ENCODE measurements around the gene TPSD1.
"Not testable (repeated sequence)": the region's sequence is repeated elsewhere in the genome, so short reads cannot be mapped to it uniquely, and the experiment has no call there.

Gene TPSD1

DNA sequence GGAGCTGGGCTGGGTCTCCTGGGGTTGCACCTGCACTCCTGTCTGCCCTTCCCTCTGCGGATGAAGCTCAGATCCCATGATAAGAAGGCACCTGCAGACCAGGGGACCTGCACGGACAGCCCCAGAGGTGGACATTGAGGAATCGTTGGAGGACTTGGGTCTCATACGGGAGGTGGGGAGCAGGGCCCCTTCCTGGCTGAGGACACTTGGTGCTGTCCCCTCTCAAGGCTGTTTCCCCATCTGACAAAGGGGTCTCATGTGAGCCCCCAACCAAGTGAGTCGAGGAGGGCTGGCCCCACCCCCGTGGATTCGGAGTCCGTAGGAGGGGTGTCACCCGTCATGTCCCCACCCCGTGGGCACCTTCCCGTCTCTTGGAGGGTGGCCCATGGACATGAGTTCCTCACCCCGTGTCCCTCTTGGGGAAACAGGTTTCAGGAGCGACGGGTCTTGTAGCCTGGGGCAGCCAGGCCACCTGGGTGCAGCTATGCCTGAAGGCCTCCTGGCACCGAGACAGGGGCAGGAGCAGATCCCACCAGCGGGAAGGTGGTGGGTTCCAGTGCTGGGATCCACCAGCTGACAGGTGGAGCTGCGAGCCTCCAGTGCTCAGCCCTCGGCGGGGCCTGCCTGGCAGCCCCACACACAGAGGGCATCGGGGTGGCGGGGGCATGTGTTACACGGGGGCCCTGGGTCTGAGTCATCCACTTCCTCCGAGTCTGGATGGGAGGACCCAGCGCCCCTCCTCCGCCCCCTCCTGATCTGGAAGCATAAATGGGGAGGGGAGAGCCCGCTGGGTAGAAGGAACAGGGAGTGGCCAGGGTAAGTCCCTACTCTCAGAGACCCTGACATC lies at the start of gene TPSD1:
Gene TPSD1, plus strand, starts transcription at position 794 of the 847 bp plus-strand sequence. CDS start 212 bp downstream, outside the sequence.
- not testable (repeated sequence) for H3K9me3 Mint-ChIP-seq; H3K4me3 Mint-ChIP-seq; DNase-seq (ENCODE audit: low spot score in 2 of 2); H3K4me1 Mint-ChIP-seq; H3K36me3 Mint-ChIP-seq; H3K27ac Mint-ChIP-seq
- peak; percentile 6 for ATAC-seq

DNA sequence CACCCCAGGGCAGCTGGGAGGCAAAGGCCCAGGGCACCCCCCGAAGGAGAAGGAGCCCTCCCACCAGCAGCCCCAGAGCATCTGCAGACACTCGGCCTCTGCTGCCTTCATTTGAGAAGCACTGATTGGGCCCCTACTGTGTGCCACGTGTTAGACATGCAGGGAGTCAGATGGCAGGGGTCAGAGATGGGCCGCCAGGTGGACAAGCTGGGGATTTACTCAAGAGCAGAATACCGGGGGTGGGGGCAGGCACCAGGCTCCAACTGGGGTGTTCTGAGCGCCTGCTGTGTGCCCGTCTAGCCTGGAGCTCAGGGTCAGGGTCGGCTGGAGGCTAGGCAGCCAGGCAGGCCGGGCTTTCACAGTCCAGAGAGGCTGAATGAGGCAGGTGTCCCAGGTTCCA lies 49.5 kb upstream of the TPSD1 start:
- no peaks in the 10 kb centered on the region for H3K9me3 Mint-ChIP-seq
- ATAC-seq: no peak
- H3K4me3 Mint-ChIP-seq: no peak overlapping the region
- no peaks in the 10 kb centered on the region for H3K36me3 Mint-ChIP-seq
- H3K4me1 Mint-ChIP-seq: no peaks in the 10 kb centered on the region
- no peak for DNase-seq (ENCODE audit: low spot score in 2 of 2)
- H3K27ac Mint-ChIP-seq: no peak overlapping the region

DNA sequence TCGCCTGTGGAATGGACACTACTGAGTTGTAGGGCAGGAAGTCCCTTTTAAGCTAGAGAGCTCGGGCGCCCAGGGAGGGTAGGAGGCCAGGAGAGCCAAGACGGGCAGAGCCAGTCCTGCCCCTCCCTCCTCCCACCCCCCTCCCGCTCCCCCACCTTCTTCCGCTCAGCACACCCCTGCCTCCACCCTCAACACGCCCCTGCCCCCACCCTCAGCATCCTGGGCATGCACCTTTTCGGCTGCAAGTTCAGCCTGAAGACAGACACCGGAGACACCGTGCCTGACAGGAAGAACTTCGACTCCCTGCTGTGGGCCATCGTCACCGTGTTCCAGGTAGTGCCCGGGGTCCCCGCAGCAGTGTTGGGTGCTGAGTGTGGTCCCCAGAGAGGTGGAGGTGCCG lies 49.1 kb upstream of the TPSD1 start:
- no peaks in the 10 kb centered on the region for H3K9me3 Mint-ChIP-seq
- no peaks in the 10 kb centered on the region for H3K36me3 Mint-ChIP-seq
- no peak for DNase-seq (ENCODE audit: low spot score in 2 of 2)
- H3K4me3 Mint-ChIP-seq: peak overlapping the region; percentile 53
- no peak for ATAC-seq
- H3K4me1 Mint-ChIP-seq: no peaks in the 10 kb centered on the region
- H3K27ac Mint-ChIP-seq: no peak overlapping the region

DNA sequence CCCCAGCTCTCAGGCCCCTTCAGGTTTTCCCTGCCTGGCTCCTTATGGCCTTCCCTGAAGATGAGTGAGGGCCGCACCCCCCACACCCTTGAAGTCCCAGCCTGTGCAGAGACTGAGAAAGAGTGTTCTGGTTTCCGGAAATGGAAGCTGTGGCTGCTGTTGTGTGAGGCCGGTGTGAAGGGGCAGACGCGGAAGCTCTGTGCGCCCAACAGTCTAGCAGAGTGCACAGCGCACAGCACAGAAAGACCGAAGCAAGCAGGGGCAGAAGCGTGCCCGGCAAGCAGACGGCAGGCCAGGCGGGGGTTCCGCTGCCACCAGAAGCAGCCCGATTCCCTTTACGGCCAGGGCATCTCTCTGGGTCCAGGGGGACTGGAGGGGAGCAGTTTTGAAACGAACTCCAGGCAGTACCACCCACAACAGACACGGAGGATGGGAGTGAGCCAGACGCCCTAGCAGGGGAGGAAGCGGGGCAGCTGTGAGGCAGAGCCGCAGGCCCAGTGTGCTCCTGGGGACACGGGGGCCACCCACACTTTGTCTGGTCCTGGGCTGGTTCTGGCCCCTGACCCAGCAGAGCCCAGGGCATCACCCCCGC lies 47.5 kb upstream of the TPSD1 start:
- Mint-ChIP-seq H3K4me3 (peak overlapping the region; percentile 53), H3K9me3 (no peaks in the 10 kb centered on the region), H3K4me1 (no peaks in the 10 kb centered on the region), H3K27ac (peak overlapping the region; percentile 83), H3K36me3 (no peaks in the 10 kb centered on the region)
- DNase-seq (ENCODE audit: low spot score in 2 of 2): no peak
- peak; percentile 63 for ATAC-seq

DNA sequence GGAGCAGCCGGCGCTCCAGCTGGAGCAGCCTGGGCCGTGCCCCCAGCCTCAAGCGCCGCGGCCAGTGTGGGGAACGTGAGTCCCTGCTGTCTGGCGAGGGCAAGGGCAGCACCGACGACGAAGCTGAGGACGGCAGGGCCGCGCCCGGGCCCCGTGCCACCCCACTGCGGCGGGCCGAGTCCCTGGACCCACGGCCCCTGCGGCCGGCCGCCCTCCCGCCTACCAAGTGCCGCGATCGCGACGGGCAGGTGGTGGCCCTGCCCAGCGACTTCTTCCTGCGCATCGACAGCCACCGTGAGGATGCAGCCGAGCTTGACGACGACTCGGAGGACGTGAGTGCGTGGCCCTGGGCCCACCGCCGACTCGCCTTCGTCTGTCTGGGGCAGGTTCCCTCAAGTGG lies 46.8 kb upstream of the TPSD1 start:
- Mint-ChIP-seq H3K4me1 (no peaks in the 10 kb centered on the region), H3K27ac (no peak overlapping the region), H3K36me3 (no peaks in the 10 kb centered on the region), H3K4me3 (no peak overlapping the region), H3K9me3 (no peaks in the 10 kb centered on the region)
- no peak for DNase-seq (ENCODE audit: low spot score in 2 of 2)
- ATAC-seq: no peak

DNA sequence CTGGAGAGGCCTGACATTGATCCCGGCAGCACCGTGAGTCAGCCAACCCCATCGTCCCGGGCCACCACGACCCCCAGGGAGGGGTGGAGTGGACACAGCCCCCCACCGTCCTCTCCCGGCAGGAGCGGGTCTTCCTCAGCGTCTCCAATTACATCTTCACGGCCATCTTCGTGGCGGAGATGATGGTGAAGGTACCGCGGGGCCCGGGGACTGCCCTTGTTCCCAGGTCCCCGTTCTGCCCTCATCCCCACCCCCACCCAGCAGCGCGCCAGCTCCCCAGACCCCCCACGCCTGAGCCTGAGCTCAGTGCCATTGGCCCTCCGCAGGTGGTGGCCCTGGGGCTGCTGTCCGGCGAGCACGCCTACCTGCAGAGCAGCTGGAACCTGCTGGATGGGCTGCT lies 45.4 kb upstream of the TPSD1 start:
- ATAC-seq: no peak
- no peaks in the 10 kb centered on the region for H3K9me3 Mint-ChIP-seq
- H3K4me3 Mint-ChIP-seq: no peak overlapping the region

DNA sequence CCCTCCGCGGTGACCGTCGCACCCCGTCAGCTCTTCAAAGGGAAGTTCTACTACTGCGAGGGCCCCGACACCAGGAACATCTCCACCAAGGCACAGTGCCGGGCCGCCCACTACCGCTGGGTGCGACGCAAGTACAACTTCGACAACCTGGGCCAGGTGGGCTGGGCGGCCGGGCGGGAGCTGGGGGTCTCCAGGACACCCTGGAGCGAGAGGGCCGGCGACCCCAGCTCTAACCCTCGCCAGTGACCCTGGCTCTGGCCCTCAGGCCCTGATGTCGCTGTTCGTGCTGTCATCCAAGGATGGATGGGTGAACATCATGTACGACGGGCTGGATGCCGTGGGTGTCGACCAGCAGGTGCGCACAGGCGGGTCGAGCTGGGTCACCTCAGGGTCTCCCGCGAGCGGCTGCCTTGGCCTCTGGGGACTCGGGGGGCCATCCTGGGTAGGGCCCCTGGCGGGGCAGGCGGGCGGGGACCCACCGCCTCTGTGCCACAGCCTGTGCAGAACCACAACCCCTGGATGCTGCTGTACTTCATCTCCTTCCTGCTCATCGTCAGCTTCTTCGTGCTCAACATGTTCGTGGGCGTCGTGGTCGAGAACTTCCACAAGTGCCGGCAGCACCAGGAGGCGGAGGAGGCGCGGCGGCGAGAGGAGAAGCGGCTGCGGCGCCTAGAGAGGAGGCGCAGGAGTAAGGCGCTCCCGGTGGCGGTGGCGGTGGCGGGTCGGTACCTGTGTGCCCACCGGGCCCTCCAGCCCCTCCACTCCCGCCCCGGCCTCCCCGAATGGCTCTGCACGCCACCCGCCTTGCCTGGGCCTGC lies 44.2 kb upstream of the TPSD1 start:
- Mint-ChIP-seq H3K27ac (no peak overlapping the region), H3K36me3 (no peaks in the 10 kb centered on the region), H3K9me3 (no peaks in the 10 kb centered on the region), H3K4me3 (no peak overlapping the region), H3K4me1 (no peaks in the 10 kb centered on the region)
- DNase-seq (ENCODE audit: low spot score in 2 of 2) (no peak), ATAC-seq (no peak)

More for the DNA sequence above, 45.4 kb upstream of the TPSD1 start:
- Mint-ChIP-seq H3K4me1 (no peaks in the 10 kb centered on the region), H3K36me3 (no peaks in the 10 kb centered on the region), H3K27ac (no peak overlapping the region)
- DNase-seq (ENCODE audit: low spot score in 2 of 2): no peak

DNA sequence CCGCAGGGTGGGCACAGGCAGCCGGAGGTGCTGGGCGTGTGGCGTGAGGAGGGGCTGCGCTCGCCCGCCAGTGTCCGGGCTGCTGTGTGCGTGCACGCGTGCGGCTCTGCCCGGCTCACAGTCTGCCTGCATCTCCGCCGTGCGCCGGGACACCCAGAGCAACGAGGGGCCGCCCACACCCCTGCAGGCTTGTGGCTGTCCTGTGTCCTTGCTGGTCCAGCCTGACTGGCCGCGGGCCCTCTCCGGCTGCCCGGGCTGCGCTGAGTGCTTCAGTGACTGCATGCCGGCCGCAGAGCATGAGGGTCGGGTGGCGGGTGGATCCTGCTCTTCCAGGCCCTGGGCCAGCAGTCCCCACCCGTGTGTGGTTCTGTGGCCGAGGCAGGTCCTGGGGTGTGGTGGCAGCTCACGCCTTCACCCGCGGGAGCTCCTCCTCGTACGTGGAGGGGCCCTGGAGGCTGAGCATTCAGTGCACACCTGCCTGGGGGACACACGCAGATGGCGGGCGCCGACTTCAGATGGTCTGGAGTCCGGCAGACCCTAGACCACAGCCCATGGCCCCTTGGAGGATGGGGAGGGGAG lies 43.2 kb upstream of the TPSD1 start:
- no peak overlapping the region for H3K27ac Mint-ChIP-seq
- no peak for DNase-seq (ENCODE audit: low spot score in 2 of 2)
- no peaks in the 10 kb centered on the region for H3K36me3 Mint-ChIP-seq
- no peak for ATAC-seq
- H3K9me3 Mint-ChIP-seq: no peaks in the 10 kb centered on the region
- no peak overlapping the region for H3K4me3 Mint-ChIP-seq
- no peaks in the 10 kb centered on the region for H3K4me1 Mint-ChIP-seq

DNA sequence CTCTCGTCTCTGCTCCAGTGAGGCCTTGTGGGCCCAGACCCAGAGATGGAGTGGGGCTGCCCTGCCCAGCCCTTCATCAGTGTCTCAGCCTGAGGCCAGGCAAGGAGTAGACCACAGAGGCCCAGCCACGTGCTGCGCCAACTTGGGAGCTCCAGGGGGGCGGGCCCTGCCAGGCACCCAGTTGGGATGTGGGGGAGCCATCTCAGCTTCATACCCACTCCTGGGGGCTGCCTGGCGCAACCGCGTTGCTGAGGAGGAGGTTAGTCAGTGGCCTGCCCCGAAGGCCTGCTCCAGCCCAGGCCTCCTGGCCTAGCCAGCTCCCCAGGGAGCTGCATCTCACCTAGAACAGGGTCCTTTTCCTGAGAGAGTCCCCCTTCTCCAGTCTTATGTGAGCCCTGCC lies 42.6 kb upstream of the TPSD1 start:
- Mint-ChIP-seq H3K4me1 (no peaks in the 10 kb centered on the region), H3K36me3 (no peaks in the 10 kb centered on the region), H3K27ac (no peak overlapping the region), H3K4me3 (no peak overlapping the region), H3K9me3 (no peaks in the 10 kb centered on the region)
- ATAC-seq: no peak
- DNase-seq (ENCODE audit: low spot score in 2 of 2): no peak

DNA sequence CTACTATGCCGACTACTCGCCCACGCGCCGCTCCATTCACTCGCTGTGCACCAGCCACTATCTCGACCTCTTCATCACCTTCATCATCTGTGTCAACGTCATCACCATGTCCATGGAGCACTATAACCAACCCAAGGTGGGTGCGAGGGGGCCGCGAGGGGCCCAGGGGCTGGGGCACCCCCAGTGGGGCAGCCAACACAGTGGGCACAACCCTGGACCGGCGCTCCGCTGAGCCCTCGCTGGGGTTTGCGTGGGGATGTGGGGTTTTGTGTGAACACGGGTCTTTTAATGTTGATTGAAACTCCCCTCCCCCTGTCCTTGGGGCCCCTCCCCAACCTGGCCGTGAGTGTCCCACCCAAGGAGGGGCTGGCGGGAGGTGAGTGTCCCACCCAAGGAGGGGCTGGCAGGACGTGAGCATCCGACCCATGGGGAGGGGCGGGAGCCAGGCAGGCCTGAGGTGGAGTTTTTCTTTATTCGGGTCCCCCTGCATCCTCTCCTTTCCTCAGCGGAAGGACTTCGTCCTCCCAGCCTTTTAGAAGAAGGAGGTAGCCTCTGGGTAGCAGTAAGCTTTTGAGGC lies 42.0 kb upstream of the TPSD1 start:
- ATAC-seq (no peak), DNase-seq (ENCODE audit: low spot score in 2 of 2) (no peak)
- no peak overlapping the region for H3K4me3 Mint-ChIP-seq
- no peaks in the 10 kb centered on the region for H3K36me3 Mint-ChIP-seq
- no peaks in the 10 kb centered on the region for H3K9me3 Mint-ChIP-seq
- no peak overlapping the region for H3K27ac Mint-ChIP-seq
- H3K4me1 Mint-ChIP-seq: no peaks in the 10 kb centered on the region

DNA sequence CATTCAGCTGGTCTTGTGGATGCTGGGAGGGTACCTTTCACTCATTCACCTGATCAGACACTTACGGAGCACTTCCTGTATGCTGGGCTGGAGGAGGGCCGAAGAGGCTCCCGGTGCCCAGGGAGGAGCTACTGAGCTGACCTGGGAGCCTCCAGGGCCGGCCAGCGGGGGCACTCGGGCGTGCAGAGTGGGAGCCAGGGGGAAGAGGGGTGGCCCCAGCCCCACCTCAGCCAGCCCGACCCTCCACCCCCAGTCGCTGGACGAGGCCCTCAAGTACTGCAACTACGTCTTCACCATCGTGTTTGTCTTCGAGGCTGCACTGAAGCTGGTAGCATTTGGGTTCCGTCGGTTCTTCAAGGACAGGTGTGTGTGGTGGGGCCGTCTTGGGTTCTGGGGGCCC lies 41.1 kb upstream of the TPSD1 start:
- DNase-seq (ENCODE audit: low spot score in 2 of 2) (no peak), ATAC-seq (no peak)
- Mint-ChIP-seq H3K27ac (no peak overlapping the region), H3K36me3 (no peaks in the 10 kb centered on the region), H3K4me1 (no peaks in the 10 kb centered on the region), H3K4me3 (no peak overlapping the region), H3K9me3 (no peaks in the 10 kb centered on the region)

DNA sequence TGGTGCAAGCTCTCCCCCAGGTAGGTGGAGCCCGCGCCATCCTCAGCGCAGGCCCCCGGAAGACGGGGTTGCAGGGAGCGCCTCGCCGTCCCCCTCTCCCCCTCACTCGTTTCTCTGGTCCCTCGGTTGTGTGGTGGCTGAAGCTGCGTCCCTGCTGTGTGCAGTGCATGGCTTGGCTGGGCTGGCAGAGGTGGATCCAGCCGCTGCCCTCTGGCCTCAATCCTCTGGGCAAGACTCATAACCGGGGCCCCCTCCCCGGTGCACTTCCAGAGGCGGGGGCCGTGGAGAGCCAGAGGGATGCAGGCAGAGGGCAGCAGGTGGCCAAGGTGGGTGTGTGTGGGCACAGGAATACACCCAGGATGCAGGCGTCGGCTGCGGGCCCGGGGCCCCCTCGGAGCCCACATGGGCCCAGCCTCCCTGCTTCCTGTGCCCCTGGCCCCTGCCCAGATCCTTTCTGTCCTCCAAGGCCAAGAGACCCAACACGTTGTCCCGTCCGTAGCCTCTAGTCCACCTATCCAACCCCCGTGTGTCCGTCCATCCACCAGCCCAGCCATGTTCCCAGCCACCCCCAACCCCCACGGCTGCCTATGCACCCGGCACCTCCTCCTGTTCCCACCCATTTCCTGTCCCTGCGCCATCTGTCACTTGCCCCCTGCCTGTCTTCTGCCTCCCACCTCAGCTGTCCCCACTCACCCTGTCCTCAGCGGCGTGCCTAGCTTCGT lies 40.1 kb upstream of the TPSD1 start:
- Mint-ChIP-seq H3K4me3 (no peak overlapping the region), H3K36me3 (no peaks in the 10 kb centered on the region), H3K9me3 (no peaks in the 10 kb centered on the region), H3K27ac (no peak overlapping the region), H3K4me1 (no peaks in the 10 kb centered on the region)
- DNase-seq (ENCODE audit: low spot score in 2 of 2) (no peak), ATAC-seq (no peak)

DNA sequence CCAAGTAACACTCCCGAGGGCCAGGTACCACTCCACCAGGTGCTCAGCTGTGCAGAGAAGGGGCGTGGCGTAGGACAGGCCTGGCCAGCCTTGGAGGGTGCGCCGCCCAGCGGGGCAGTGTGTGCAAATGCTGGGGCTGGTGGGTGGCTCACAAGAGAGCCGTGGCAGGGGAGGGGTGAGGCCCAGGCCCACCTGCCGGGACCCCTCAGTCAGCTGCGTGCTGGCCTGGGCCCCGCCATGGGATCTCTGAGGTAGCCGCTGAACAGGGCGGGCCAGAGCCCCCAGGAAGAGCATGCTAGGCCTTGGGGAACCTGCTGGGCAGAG lies 39.6 kb upstream of the TPSD1 start:
- H3K4me1 Mint-ChIP-seq: no peaks in the 10 kb centered on the region
- H3K36me3 Mint-ChIP-seq: no peaks in the 10 kb centered on the region
- no peak overlapping the region for H3K4me3 Mint-ChIP-seq
- no peak overlapping the region for H3K27ac Mint-ChIP-seq
- H3K9me3 Mint-ChIP-seq: no peaks in the 10 kb centered on the region
- ATAC-seq (no peak), DNase-seq (ENCODE audit: low spot score in 2 of 2) (no peak)

DNA sequence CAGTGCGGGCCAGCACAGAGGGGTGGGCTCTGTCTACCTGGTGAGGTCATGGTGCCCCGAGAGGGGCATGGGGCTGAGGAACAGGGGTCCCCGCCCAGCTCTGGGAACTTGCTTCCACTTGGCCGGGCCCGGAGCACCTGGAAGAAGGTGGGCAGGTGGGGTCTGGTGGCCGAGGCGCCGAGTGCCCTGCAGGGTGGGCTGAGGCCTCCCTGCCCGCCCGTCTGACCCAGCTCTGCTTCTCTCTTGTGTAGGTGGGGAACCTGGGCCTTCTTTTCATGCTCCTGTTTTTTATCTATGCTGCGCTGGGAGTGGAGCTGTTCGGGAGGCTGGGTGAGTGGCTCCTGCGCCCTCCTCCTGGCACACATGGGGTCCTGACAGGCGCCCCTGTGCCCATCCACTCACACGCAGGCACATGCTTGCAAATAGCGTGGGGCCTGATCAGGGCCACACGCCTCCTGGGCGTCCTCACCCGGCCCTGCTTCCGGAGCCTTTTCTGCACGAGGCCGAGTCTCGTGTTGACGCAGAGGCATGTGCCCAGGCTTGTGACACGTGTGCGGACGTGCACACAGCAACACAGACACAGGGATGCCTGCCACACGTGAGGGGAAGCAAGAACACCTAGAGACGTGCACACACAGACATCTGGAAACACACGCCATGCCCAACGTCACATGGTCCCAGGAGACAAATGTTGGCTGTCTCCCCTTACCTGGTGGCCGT lies 39.0 kb upstream of the TPSD1 start:
- no peak overlapping the region for H3K4me3 Mint-ChIP-seq
- DNase-seq (ENCODE audit: low spot score in 2 of 2): no peak
- no peaks in the 10 kb centered on the region for H3K36me3 Mint-ChIP-seq
- no peaks in the 10 kb centered on the region for H3K9me3 Mint-ChIP-seq
- no peak overlapping the region for H3K27ac Mint-ChIP-seq
- no peak for ATAC-seq
- H3K4me1 Mint-ChIP-seq: no peaks in the 10 kb centered on the region

Data from stimulated activated effector memory CD8-positive, alpha-beta T cell treated with anti-CD3 and anti-CD28 coated beads, Interleukin-12 subunit alpha, Interleukin-12 subunit beta, amount 100 ng/mL, for 72 hours (primary cell).